HG03378 (cell line): ENCODE results near the gene PRR3.
A peak's percentile ranks its signal among the peaks of the same experiment; 100 is the strongest.

Source experiments
- ATAC-seq: cut with Tn5 transposase; IDR thresholded peaks from one replicate; pipeline ENCODE4 v1.9.1; 2021; ENCODE audit warnings: mild to moderate bottlenecking, moderate library complexity; ENCODE audit not compliant: unreplicated experiment

Gene PRR3

GRCh38 chr6:30533460-30534294 lies 23.4 kb upstream of the PRR3 start:
- ATAC-seq, result no peak

GRCh38 chr6:30537931-30538330 lies 19.2 kb upstream of the PRR3 start:
- ATAC-seq, result no peak

DNA sequence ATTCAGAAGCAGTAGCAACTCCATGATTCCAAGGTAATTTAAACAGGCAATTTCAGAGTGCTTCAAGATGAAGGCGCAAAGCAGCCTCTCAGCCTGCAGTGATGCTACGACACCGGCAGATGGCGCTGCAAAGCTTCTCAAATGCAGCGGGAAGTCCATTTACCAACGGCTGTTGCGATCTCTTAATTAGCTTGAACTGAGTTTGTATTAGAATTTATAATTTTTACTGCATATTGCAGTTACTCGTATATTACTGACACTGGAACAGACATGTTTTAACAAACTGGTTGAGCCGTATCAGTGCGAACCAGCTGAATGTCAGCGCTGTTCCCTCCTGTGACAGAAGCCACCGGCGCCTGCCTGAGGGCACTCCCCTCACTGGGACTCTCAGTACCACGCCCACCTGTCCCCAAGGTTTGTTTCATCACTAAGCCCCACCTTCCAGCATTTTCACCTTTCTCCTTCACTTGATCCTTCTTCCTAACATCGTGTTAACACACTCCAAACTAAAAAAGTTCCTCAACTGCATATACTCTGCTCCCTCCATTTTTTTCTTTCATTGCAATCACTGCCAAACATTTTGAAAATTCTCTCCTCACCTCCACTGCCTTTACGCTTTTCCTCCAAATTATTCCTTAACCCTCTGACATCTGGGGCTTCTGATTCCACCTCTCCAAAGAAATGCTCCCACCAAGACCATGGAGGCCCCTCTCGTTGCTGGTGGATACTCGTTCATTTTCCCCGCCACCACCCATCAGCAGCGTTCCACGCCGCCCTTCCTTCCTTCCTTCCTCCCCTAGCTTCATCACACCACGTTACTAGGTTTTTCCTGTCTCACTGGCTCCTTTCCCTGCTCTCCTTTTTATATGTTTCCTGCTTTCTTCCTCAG lies 15.3 kb upstream of the PRR3 start:
- peak; percentile 49 for ATAC-seq

GRCh38 chr6:30542404-30542725 lies 14.7 kb upstream of the PRR3 start:
- ATAC-seq, result no peak

DNA sequence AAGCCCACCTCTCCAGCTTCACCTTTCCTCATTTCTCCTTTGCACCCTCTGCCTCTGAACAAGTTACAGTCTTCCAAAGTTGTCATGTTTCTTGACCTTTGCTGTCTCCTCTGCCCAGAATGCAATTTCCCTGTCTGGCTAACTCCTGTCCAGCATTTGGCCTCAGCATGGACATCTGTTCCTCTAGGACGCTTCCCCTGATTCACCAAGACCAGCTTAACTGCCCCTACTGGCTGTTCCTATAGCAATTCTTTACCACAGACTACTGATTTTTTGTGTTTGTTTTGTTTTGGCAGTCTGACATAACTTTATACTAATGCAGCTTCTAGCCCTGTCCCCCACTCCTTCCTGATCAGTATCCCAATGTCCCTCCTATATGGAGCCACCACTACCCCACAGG lies 14.2 kb upstream of the PRR3 start:
- no peak for ATAC-seq

- ATAC-seq, result no peak
These were observed 13.3 kb upstream of the PRR3 start for GRCh38 chr6:30543821-30544220.

GRCh38 chr6:30544666-30545272 lies 12.3 kb upstream of the PRR3 start:
- ATAC-seq, result no peak

GRCh38 chr6:30547454-30547853 lies 9.6 kb upstream of the PRR3 start:
- ATAC-seq, result no peak

DNA sequence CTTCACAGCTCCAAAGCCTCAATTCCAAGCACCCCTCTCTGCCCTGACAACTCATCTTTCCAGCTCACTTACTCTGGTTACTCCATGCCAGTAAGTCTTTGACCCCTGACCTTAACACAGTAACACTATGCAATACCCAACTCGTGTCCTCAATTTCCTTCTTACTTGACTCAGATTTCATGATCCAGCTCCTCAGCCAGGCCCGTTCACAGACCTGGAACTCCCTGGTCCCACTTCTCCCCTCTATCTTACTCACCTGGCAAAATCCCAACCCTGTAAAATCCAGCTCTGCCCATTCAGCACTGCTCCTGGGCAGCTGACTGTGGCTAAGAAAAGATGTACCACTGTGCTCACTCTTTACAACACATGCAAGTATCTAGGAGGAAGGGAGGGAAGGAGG lies 8.7 kb upstream of the PRR3 start:
- ATAC-seq, result no peak

GRCh38 chr6:30554404-30554803 lies 2.7 kb upstream of the PRR3 start:
- no peak for ATAC-seq

DNA sequence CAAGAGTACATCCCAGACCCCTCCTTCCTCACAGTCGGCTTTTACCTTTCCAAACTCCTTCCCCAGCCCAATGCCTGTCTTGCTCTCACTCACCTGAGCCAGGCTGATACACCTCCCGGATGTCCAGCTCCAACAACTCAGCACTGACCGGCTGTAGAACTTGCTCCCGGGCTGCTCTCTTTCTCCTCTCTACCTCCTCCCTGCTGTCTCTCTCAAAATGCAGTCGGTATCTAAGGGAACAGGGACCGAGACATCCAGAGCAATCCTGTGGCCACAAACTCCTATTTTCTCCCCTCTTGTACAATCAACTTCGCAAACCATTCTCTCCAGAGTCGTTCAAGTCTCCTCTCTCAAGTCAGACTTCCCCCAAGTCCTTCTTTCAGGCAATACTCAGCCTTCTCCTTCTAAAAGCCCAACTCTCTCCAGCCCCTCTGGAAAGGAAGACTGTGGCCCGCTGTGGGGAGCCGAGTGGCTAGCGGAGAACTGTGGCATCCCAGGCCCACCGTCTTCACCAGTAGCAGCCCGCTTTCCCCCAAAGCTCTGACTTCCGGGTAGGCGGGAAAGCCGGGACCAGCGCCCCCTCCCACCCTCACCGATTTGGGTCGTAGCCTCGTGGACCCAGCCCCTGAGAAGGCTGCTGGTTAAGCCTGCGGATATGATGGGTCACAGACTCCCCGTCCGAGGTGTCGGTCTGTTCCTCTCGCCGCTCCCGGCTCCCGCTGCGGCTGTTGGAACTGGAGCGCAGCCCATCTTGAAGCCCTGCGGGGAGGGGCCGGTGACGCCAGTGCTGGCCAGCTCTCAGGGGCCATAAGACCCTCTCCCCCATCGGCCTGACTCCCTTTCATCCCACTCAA lies 1.9 kb upstream of the PRR3 start:
- no peak for ATAC-seq

DNA sequence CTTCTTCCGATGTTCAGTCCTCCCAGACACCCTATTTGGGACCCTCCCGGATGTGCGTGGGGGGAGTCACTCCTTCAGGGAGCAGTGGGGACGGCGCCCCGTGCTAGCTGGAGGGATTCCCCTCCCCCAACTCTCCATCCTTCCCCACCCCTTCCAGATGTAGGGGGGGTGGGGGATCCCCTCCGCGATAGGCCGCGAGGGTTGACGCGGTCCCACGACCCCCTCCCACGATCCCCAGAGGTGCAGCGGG lies 1.4 kb upstream of the PRR3 start:
- ATAC-seq, result no peak

GRCh38 chr6:30556066-30556905 lies 809 bp upstream of the PRR3 start, which contains the start of gene GNL1:
Gene GNL1 (minus strand): TSS chr6:30556489. CDS start chr6:30556203, 286 bp downstream.
- ATAC-seq, result peak; percentile 58

- ATAC-seq, result no peak
These were observed 537 bp downstream of the PRR3 start for GRCh38 chr6:30557683-30557981.

GRCh38 chr6:30560930-30561329 lies 3.8 kb downstream of the PRR3 start:
- ATAC-seq, result no peak

DNA sequence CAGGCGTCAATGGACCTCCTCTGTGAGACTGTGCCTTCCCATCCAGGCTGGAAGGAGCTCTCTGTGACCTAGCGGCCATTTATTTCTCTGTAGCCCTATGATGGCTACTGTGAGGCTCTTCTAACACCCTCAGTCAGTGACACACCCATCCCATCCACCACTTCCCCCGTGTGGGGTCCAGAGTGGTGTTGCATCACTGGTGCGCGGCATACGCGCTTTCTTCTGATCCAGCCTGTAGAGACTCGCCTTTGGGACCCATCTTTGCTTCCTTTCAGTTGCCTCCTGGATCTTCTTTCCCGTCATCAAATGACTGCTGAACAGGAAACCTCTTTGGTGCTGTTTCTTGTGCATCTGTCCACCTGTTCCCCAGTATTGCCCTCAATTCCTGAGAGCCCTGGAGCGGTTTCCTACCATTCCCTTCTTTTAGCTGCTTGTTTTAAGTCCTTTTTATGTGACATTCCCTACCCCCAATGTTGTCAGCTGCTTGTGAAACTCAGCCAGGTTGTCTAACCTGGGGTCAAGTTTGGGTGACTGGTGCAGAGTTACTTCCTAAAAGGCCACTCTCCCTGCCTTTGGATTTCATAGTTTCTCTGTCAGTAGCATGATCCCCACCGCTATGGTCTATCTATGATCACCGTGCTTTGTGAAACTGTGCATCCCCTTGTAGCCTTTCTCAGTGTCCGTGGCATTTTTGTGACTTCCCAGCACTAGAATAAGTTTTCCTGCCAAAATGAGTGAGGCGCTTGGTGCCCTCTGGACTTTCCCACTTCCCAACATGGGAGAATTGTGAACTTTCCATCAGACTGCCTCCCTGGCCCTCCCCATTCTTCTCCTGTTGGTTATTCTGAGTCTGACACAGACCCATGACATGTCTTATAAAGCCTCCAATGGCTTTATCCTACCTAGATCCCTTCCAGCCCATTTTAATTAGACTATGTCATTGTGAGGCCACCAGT lies 5.7 kb downstream of the PRR3 start:
- no peak for ATAC-seq

DNA sequence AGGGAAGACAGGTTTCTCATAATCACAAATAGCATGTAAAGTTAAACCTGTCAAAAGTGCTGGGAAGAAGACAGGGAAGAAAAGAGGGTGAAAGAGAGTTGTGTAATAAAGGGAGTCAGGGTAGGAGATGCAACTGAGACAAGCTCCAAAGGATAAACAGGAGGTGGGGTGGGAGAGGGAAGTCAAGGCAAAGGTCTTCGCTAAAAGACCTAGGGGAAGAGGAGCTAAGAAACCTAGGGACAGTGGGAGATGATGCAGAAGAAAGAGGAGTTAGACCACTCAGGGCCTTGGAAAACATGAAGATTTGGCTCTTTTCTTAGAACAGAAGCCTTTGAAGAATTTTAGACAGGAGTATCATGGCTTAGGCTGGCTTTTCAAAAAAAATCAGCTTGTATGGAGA lies 7.0 kb downstream of the PRR3 start:
- no peak for ATAC-seq

DNA sequence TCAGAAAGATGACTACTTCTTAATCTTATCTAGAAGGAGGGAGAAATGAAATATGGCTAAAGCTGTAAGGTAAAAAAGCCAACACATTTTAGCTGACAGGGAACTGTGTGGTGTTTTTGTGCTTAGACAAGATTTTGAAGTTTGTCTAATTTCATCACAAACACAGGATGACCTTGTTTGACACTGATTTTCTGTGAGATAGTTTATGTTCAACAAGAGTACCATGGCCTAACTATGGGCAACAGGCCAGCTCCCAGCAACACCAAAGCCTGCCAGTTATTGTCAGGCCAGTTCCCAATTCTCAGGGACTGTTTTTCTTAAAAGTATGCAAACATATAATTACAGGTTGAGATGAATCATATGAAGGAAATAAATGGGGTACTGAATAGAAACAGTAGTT lies 8.7 kb downstream of the PRR3 start:
- ATAC-seq, result no peak

DNA sequence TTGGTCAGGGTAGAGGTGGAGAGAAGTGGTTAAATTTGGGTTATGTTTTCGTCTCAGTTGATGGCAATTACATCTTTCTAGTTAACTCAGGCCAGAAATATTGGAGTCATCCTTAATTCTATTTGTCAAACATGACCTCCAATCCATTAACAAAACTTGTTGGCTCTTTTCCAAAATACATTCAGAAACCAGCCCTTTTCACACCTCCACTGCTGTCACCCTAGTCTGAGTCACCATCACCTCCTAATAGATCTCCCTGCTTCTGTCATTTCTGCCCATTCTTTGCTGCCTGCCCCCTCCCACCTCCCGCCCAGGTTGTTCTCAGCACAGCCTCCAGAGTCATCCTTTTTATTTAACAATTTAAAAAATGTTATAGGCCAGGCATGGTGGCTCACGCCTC lies 11.2 kb downstream of the PRR3 start:
- ATAC-seq, result no peak
